SK-N-SH treated with all-trans-retinoic acid at 6 μM for 48 hours (cell line): ENCODE data around the gene KCNT2.

Experiments used
- ATAC-seq: fragments of 200-7000 bp; cut with Tn5 transposase; 3 replicates; pipeline ENCODE4 v1.9.1; 2020; ENCODE audit warnings: mild to moderate bottlenecking, moderate library complexity
- ARNTL ChIP-seq: fragments of 450-650 bp; formaldehyde crosslinking; IDR thresholded peaks from 2 replicates; pipeline ENCODE4 v1.5.0; 2020; ENCODE audit warnings: low read depth, mild to moderate bottlenecking, moderate library complexity, borderline replicate concordance
- BACH2 ChIP-seq: fragments of 250-450 bp; sonication (Bioruptor Pico); IDR thresholded peaks from 2 replicates; pipeline ENCODE4 v1.9.0; 2021; ENCODE audit warnings: mild to moderate bottlenecking, borderline replicate concordance
- CREB5 ChIP-seq: fragments of 250-450 bp; sonication (Bioruptor Pico); IDR thresholded peaks from 2 replicates; pipeline ENCODE4 v1.5.1; 2020; ENCODE audit warnings: low read depth, mild to moderate bottlenecking, moderate library complexity
- CSDC2 ChIP-seq: fragments of 250-450 bp; sonication (Bioruptor Pico); IDR thresholded peaks from 2 replicates; pipeline ENCODE4 v1.5.0; 2020; ENCODE audit warnings: mild to moderate bottlenecking, moderate library complexity
- CSRNP3 ChIP-seq: fragments of 250-450 bp; sonication (Bioruptor Pico); IDR thresholded peaks from 2 replicates; pipeline ENCODE4 v1.5.1; 2021; ENCODE audit warnings: mild to moderate bottlenecking, moderate library complexity
- ESRRG ChIP-seq: fragments of 250-450 bp; sonication (Bioruptor Pico); IDR thresholded peaks from 2 replicates; pipeline ENCODE4 v1.6.1; 2021; ENCODE audit warnings: mild to moderate bottlenecking
- GLIS3 ChIP-seq: fragments of 250-450 bp; sonication (Bioruptor Pico); IDR thresholded peaks from 2 replicates; pipeline ENCODE4 v1.5.0; 2020; ENCODE audit warnings: mild to moderate bottlenecking, moderate library complexity
- ISL1 ChIP-seq: fragments of 250-450 bp; sonication (Bioruptor Pico); IDR thresholded peaks from 2 replicates; pipeline ENCODE4 v2.1.2; 2022; ENCODE audit warnings: mild to moderate bottlenecking, moderate library complexity
- OSR1 ChIP-seq: fragments of 250-450 bp; sonication (Bioruptor Pico); IDR thresholded peaks from 2 replicates; pipeline ENCODE4 v1.8.0; 2022; ENCODE audit warnings: moderate library complexity, mild to moderate bottlenecking, inconsistent platforms
- POU6F1 ChIP-seq: fragments of 250-450 bp; sonication (Bioruptor Pico); IDR thresholded peaks from 2 replicates; pipeline ENCODE4 v1.8.0; 2021; ENCODE audit warnings: low read depth, mild to moderate bottlenecking, moderate library complexity, borderline replicate concordance
- PPARA ChIP-seq: fragments of 250-450 bp; sonication (Bioruptor Pico); IDR thresholded peaks from 2 replicates; pipeline ENCODE4 v1.5.0; 2020; ENCODE audit warnings: mild to moderate bottlenecking, borderline replicate concordance
- RARB ChIP-seq: fragments of 250-450 bp; sonication (Bioruptor Pico); IDR thresholded peaks from 2 replicates; pipeline ENCODE4 v1.8.0; 2021; ENCODE audit warnings: mild to moderate bottlenecking, moderate library complexity
- SNAI2 ChIP-seq: fragments of 250-450 bp; sonication (Bioruptor Pico); IDR thresholded peaks from 2 replicates; pipeline ENCODE4 v1.5.0; 2020; ENCODE audit warnings: mild to moderate bottlenecking, moderate library complexity
- TCF4 ChIP-seq: fragments of 250-450 bp; sonication (Bioruptor Pico); IDR thresholded peaks from 2 replicates; pipeline ENCODE4 v1.8.0; 2021; ENCODE audit warnings: mild to moderate bottlenecking, moderate library complexity, borderline replicate concordance
- TOX ChIP-seq: fragments of 250-450 bp; sonication (Bioruptor Pico); IDR thresholded peaks from 2 replicates; pipeline ENCODE4 v1.8.0; 2021; ENCODE audit warnings: mild to moderate bottlenecking, moderate library complexity, borderline replicate concordance
- TSHZ2 ChIP-seq: fragments of 250-450 bp; sonication (Bioruptor Pico); IDR thresholded peaks from 2 replicates; pipeline ENCODE4 v1.5.0; 2020; ENCODE audit warnings: mild to moderate bottlenecking, moderate library complexity
- ZC3H10 ChIP-seq: fragments of 250-450 bp; sonication (Bioruptor Pico); IDR thresholded peaks from 2 replicates; pipeline ENCODE4 v1.5.1; 2021; ENCODE audit warnings: mild to moderate bottlenecking, moderate library complexity
- ZFP3 ChIP-seq: fragments of 250-450 bp; sonication (Bioruptor Pico); IDR thresholded peaks from 2 replicates; pipeline ENCODE4 v1.5.0; 2020; ENCODE audit warnings: mild to moderate bottlenecking, moderate library complexity
- ZFP30 ChIP-seq: fragments of 450-650 bp; formaldehyde crosslinking; IDR thresholded peaks from 2 replicates; pipeline ENCODE4 v1.5.0; 2022; ENCODE audit warnings: mild to moderate bottlenecking, moderate library complexity
- ZNF565 ChIP-seq: fragments of 450-650 bp; formaldehyde crosslinking; conservative IDR thresholded peaks from 2 replicates; pipeline ENCODE4 v1.5.0; 2020; ENCODE audit warnings: low read depth, mild to moderate bottlenecking, moderate library complexity
- ZNF70 ChIP-seq: fragments of 450-650 bp; formaldehyde crosslinking; IDR thresholded peaks from 2 replicates; pipeline ENCODE4 v1.5.0; 2020; ENCODE audit warnings: mild to moderate bottlenecking, moderate library complexity

The KCNT2 gene

DNA sequence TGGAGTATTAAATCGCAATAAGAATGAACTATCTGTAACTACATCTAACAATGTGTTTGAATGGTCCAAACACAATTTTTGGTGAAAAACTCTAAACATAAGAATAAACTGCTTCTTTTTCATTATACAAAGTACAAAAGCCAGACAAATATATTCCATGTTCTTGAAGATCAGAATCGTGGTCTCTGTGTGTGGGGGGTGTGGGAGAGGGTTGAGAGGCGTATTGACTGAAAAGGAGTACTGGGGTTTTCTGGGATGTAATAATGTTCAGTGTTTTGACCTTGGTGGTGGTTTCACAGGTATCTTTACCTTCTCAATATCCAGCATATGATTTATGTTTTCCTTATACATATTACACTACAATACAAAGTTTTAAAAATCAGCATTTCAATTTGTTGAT is 42.8 kb upstream of the KCNT2 start (continued):
- no peak for TF ChIP-seq POU6F1 (CRISPR knock-in tag)
- TF ChIP-seq OSR1 (CRISPR knock-in tag): no peak
- TF ChIP-seq BACH2: no peak
- no peak for TF ChIP-seq ZFP30 (CRISPR knock-in tag)
- TF ChIP-seq TOX (CRISPR knock-in tag): no peak
- TF ChIP-seq PPARA: no peak
- no peak for TF ChIP-seq ARNTL
- TF ChIP-seq ISL1 (CRISPR knock-in tag): no peak

DNA sequence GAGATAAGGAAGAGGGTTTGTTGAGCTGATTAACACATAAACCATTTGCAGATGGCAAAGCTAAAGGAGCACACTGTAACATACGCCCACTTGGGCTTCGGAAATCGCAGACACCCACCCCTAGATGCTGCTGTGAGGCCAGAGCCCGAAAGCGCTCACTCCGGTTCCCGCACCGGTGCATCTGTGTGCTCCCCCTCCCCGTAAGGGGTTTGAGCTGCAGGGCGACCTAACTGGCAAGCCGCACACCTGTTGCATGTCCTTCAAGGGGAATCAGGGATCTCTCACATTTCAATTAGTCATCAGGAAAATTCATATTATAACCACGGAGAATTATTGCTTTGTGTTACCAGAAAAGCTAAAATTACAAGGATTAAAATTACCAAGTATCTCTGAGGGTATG is 42.2 kb upstream of the KCNT2 start:
- ATAC-seq: no peak
- TF ChIP-seq ZNF70 (CRISPR knock-in tag) (no peak), POU6F1 (CRISPR knock-in tag) (no peak), ZFP3 (no peak), TCF4 (CRISPR knock-in tag) (no peak), GLIS3 (no peak), ZNF565 (CRISPR knock-in tag) (no peak), CSDC2 (CRISPR knock-in tag) (no peak), ZC3H10 (CRISPR knock-in tag) (no peak), SNAI2 (no peak), CSRNP3 (no peak)
- TF ChIP-seq, all 23 proteins: peak for 0

- no peak for TF ChIP-seq RARB (CRISPR knock-in tag)
- no peak for TF ChIP-seq TSHZ2 (CRISPR knock-in tag)
- TF ChIP-seq SNAI2: no peak
- no peak for TF ChIP-seq ZFP3
- no peak for TF ChIP-seq ZNF70 (CRISPR knock-in tag)
- no peak for TF ChIP-seq POU6F1 (CRISPR knock-in tag)
- no peak for TF ChIP-seq TOX (CRISPR knock-in tag)
- TF ChIP-seq OSR1 (CRISPR knock-in tag): no peak
- no peak for TF ChIP-seq GLIS3
- no peak for TF ChIP-seq ZFP30 (CRISPR knock-in tag)
- TF ChIP-seq CSDC2 (CRISPR knock-in tag): no peak
- TF ChIP-seq ESRRG (CRISPR knock-in tag): no peak
- TF ChIP-seq CSRNP3: no peak
- no peak for TF ChIP-seq TCF4 (CRISPR knock-in tag)
- TF ChIP-seq CREB5 (CRISPR knock-in tag): no peak
- no peak for ATAC-seq
These were observed 41.8 kb upstream of the KCNT2 start for GRCh38 chr1:196649990-196650389.
